TTC549 (cell line): Measurements from ENCODE around the gene EYS.

Experiments used
- FAIRE-seq: peaks from 2 replicates; lab custom pipeline; 2012; peaks lifted over from hg19 to GRCh38; lab: Jason Lieb, UNC

The EYS gene

DNA sequence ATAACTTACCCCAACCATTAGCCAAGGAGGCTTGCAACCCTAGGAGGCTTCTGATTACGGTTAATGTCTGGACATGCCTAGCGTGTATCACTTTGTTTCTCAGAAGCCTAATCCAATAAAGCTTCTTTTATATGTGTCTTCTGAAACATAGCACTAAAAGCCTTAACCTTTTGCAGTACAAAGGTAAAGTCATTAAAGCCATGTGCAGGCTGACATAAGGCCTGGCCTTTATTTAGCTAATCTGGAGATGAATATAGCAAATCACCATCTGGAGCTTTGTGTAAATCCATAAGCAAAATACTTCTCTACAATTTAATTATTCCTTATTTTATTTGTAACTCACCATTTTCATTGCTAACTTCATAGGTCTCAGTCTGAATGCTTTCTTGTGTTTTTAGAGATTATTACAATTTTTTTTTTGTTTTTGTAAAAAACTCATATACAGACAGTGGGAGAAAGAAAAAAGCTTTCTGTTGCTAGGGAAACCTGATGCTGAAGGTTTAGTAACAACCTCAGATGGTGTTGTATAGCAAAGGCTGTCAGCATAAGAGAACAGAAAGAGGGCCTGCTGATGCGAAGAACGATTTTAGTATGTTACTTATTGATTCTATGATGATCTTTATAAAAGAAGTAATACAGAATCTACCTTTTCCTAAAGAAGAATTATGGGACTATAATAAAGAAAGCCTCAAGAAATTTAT lies at the start of gene EYS:
Gene EYS (minus strand): TSS at position 101 of the 701 bp plus-strand sequence. CDS start 211,816 bp downstream, outside the sequence.
- no peak for FAIRE-seq

DNA sequence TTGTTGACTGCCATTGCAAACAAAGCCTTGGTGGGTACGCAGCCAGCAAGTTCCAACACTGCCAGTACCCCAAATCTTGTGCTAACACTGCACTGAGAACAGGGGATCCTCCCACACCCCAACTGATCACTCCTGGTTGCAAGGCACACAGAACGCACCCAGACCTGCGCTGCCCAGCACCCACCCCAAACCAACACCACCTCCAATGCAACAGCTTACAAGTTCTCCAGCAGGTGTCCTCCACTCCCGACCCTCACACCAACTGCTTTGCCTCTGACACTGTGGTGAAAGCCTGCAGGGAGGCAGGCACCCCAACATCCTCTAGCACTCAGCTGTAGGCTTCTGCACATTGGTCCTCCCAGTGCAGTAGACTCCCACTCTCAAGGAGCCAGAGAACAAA lies 39.3 kb upstream of the EYS start:
- no peak for FAIRE-seq

DNA sequence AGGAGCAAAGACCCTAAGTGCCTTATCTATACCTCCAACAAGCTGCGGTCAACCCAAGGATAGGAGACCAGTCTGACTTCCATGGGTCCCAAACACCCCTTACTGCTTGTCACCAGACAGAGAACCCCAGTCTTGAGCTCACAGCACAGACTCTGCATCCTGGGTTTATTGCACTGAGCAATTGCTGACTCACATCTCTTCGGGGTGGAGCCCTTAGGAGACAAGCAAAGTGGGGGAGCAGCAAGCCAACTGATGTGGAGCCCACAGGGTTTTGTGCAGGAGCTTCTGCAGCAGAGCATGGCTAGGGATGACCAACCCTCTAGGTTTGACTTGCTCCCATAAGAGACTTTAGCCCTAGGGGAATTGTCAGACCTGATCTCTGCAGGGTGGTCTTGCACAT lies 38.6 kb upstream of the EYS start:
- FAIRE-seq = no peak

DNA sequence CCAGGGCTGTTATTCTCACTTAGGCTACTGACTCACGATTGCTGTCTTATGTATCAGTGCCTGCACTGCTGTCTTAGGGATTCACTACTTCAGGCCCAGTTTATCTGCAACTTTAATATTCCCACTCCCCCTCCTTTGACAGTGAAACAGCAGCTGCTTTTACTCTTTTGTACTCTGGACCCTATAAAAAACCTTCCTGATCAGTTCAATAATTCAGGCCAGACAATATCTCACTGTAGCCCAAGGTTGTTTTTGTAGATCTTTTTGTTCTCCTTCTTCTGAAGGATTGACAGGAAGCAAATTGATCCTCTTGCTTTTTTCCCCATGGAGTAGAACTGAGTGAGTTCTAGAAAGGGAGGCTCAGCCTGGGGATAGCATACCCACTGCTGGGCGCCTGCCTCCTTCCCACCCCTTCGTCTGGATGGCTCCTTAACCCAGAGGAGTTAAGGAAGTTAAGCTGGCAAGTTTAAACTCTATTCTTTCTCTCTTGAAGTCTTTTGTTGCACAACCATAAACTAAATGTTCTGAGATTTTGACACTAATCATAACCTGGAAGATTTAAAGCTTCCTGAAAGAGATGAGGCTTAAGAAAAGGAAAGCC lies 22.0 kb upstream of the EYS start:
- no peak for FAIRE-seq

DNA sequence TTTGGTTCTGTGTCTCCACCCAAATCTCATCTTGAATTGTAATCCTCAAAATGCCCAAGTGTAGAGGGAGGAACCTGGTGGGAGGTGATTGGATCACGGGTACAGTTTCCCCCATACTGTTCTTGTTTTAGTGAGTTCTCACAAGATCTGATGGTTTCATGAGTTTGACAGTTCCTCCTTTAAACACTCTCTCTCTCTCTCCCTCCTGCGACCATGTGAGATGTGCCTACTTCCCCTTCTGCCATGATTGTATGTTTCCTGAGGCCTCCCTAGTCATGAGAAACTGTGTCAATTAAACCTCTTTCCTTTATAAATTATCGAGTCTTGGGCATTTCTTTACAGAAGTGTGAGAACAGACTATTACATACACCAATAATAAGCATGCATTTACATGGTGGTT lies 12.1 kb upstream of the EYS start:
- FAIRE-seq = no peak

DNA sequence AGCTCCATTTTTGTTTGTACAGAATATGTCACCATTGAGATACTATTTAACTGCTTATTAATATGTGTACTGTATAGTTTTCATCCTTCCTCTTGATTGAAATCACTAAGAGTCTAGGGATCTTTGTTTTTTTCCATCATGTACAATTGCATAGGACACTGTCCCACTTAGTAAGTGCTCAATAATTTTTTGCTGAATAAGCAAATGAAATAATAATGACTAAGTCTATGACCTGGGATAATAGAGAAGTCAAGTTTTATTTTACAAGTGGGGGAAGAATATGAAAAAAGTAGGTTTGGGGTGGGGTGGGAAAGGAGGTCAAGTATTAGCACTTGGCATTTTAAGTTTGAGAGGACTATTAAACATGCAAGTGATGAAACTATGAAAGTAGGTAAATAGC lies 4.5 kb upstream of the EYS start:
- FAIRE-seq = no peak

DNA sequence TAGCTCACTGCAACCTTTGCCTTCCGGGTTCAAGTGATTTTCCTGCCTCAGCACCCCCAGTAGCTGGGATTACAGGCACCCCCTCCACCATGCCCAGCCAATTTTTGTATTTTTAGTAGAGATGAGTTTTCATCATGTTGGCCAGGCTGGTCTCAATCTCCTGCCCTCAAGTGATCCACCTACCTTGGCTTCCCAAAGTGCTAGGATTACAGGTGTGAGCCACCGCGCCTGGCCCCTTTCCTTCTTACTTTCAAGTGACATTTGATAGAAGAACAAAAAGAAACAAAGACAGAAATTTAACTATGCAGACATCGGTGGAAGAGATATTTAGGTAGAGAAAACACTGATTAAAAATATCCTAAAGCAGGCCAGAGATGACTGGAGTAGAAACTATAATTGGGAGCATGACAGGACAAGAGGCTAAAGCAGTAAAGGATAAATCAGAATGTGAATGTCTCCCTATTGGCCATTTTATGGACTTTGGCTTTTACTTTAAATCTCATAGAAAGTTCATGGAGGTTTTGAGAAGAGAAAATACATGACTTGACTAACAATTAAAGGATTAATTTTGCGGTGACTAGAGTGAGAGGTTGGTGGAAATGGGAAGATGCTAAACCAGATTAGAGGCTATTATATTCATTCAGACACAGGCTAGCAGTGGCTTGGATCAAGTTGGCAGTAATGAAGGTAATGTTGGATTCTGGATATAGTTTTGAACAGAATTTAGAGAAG lies 2.2 kb upstream of the EYS start:
- FAIRE-seq = no peak

DNA sequence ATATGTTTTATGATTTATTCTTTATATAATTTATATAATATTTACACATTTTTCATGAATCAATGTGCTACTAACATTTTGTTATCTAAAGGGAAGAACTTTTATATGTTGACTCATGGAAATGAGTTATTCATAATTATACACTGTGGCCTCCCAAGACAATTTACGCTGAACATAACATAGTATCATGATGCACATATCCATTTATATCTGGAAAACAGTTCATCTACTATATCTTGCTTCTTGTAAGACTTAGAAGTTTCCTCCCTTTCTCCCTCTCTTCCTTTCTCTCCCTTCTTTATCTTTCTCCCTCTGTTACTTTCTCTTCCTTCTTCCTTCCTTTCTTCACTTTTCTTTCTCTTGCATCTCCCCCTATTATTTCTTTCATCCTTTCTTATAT lies 1.1 kb upstream of the EYS start:
- no peak for FAIRE-seq

DNA sequence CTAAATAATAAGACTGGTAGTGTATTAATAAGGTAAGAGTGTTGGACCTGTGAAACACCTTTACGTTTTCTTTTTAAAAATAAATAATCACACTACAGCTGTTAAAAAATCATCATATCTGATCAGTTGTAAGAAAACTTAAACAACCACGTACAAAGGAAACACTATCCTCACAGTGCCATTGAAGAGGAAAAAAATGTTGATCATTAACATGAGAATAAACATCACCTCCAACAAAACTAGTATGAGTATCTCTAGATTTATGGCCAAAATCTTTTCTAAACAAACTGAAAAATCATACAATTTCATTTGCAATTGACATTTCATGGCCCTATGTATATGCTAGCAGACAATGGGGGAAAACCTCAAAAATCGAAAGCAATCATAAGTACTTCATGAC lies 590 bp downstream of the EYS start:
- no peak for FAIRE-seq

DNA sequence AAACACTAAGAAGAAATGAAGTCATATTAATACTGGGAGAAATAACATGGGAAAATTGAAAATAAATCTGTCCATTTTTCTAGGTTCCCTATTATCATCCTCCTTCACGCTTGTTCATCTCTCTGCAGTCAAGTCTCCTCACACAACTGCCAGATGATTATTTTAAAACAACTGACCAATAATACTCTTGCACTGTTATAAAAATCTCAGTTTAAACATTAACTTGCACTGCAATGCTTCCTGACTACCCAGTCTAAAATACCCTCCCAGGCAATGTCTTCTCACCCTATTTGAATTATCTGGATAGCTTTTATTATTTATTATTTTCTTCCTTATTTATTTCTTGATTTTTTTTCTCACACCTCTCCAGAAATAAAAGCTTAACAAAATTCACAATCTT lies 5.7 kb downstream of the EYS start:
- FAIRE-seq = no peak

DNA sequence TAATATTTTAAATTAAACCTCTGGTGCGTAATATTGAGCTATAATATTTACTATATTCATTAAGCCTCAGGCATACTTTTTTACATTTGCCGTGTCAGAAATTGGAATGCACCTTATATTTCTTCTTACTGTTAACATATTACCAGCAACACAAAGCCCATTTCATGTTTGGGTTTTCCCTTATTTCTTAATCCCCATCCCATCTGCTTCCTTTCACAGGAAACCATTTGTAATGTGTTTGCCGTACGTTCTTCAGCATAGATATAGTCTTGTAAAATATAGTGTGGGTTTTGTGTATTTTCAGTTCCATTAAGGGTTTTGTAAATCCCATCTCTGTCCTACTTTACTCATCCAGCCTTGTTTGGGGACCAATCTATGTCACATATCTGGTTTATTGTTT lies 6.5 kb downstream of the EYS start:
- no peak for FAIRE-seq

DNA sequence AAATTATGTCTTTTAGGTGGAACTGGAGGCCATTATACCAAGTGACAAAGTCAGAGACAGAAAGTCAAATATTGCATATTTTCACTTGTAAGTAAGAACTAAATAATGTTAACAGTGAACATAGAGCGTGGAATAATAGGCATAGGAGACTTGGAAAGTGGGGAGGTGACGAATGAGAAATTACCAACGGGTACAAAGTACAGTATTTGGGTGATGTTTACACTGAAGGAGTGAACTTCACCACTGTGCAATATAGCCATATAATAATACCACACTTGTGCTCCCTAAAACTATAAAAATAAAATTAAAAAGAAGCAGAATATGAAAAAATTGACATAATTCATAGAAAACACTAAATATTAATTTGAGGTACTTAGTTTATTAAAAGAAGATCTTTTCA lies 14.9 kb downstream of the EYS start:
- FAIRE-seq = no peak

DNA sequence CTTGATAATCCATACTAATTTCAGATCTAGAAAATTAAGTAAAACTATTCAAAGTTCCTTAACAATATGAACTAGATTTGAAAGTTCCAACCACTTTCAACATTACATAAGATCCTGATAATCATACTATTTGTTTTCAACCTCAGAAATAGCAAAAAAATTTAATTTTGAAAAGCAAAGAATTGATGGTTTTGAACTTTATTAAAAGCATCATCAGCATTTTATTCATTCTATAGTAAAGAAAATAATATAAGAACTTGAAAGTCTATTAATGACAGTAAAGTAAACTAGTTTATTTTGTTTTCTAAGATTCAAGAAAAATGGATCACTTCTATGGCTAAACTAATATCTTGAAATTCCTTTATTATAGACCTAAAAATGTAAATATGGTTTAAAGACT lies 26.8 kb downstream of the EYS start:
- no peak for FAIRE-seq

DNA sequence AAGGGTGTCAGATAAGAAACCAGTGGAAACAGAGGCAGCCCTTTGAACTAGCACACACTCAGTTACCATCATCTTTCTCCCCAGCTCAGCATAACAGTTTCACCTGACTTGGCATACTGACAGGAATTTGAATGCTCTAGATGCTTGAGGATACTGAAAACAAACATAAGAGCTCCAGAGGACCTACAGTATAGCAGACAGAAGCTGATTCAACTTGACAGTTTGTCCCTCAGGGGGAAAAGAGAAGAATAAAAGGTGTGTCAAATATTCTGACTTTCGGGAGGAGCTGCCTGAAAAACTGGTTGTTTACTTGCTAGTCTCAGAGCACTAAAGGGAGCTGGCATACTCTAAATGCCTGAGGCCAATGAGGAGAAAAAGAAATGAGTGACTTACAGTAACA lies 35.1 kb downstream of the EYS start:
- no peak for FAIRE-seq

DNA sequence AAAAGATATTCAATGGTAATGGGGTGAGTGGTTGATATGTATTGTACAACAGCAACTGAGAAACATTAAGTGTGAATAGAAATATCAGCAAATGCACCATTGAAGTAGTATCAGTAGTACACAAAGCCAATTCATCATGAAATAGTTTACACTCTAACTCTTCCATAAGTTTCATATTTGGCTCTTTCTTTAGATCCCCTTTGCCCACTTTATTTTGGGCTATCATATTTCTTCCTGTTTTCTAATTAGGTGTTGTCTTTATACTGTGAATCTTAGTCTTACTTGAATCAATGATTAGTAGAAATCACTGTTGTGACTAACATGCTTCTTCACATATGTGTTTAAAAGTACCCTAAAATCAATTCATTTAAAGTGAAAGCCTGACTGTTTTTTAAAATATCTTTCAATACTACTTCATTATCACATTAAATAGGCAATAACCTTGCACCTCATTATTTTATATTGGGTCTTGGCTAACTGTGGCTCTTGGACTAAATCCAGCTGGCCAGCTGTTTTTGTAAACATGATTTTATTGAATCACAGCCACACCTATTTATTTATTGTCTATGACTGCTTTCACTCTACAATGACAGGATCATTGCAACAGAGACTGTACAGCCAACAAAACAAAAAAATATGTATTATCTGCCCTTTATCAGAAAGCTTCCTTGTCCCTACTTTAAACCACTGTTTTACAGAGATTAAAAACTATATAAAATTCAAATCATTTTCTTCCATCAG lies 38.9 kb downstream of the EYS start:
- FAIRE-seq = no peak

DNA sequence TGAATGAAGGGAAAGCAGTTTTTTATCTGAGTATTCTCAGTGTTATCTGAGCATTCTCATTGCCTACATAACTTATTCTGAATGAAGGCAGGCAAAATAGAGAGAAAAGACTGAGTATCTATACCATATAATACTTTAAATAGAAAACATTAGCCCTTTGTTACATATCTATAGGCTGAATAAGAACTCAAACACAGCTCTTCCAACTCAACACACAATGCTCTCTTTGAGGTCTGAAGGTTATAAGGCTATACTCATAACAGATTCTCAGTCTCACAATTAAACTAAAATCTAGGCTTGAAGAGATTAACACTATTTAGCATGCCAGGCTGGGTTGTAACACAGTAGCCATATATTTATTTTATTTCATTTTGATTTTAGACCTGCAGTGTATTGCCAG lies 56.9 kb downstream of the EYS start:
- FAIRE-seq = no peak

DNA sequence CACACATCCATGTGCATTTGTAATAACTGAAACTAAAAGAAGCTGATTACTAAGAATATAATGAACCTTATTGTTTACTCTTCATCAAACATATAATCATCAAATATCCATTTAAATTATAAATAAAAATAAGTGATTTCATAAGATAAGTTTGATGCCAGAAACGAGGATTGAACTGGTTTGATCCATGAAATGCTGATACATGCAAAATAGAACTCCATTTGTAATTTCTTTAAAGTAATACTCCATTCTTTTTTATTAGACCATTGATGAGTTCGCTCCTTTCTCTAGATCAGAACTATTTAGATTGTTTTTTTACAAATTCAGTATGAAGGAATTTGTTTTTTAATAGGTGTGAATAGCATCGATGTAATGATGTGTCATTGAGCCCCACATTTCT lies 57.6 kb downstream of the EYS start:
- no peak for FAIRE-seq

DNA sequence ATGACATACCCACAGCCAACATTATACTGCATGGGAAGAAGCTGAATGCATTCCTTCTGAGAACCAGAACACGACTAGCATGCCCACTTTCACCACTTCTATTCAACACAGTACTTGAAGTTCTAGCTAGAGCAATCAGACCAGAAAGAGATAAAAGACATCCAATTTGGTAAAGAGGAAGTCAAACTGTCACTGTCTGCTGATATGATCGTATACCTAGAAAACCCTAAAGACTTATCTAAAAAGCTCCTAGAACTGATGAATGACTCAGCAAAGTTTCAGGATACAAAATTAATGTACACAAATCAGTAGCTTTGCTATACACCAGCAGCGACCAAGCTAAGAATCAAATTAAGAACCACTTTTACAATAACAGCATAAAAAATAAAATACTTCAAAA lies 60.5 kb downstream of the EYS start:
- FAIRE-seq = no peak

DNA sequence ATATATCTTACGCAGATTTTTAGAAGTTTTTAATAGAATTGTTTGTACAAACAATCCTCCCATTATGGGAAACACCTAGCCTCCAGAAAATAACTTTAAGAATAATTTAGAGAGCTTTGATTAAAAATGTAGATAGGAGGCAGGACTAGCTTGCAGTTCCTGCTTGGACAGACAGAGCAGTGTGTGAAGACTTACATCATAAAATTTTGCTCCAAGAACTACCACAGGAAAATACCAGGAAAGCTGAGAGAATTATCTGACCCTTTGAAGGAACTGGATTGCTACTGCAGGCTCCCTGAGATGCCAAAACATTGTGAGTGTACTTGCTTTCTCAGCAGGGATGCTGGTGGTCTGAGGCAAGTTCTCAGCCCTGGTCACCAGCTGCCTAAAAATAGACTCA lies 64.2 kb downstream of the EYS start:
- FAIRE-seq = no peak

DNA sequence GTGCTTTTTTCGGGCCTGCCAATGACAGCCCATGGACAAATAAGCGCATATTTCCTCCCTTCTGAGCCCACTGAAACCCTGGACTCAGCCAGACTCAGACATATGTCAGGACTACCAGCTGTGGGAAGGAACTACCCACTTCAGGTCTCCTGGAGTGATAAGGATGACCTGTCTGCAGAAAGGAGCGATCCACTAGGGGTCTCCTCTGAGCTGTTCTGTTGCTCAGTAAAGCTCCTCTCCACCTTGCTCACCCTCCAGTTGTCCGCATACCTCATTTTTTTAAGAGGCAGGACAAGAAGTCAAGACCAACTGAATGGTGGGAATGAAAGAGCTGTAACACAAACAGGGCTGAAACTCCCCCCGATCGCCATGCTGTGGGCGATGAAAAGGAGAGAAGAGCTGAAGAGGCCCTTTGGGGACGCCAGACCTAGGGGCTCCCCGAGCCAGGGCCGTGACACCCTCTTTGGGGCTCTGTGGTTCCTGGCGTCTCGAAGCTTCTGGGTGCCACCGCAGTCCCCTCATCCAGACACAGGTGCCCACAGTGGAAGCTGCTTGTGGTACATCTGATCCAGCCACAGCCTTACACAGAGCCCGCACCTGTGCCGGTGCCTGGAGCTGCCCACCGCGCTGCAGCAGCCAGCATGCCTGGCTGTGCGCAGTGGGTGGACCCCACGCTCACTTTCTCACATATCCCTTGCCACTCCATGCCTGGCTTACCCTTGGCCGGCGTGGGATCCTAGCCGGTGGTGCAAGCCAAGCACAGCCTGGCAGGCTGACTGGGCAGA lies 68.8 kb downstream of the EYS start:
- FAIRE-seq = no peak

DNA sequence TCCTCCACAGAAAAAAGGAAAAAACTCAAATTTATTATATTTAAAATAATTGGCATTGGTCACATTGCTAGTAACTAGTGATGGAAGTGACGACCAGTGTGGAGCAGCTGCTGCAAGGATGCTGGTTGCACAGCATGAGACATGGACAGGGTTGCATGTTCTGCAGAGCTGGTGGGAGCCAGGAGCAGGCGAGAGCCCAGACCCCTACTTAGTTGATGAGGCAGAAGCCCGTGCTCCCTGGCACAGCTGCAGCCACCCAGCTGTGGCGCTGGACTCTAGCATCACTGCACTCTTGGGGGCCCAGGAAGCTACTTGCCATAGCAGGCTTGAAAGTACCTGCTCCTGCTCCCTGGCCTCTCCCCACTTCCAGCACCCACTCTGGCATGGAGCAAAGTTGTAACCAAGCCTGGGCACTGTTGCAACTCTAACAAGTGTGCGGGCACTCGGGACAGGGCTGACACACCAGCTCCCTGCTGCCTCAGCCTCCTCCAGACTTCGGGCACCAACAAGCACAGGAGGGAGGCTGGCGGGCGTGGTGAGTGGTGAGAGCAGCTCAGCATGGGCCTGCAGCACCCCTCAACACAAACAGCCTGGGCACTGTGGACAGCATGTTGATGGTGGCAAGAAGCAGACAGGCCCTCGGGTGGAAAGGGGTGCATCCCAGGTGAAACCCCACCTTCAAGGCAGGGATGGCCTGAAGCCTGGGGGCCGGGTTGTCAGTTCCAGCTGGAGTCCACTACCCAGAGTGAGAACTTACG lies 69.6 kb downstream of the EYS start:
- FAIRE-seq = no peak

DNA sequence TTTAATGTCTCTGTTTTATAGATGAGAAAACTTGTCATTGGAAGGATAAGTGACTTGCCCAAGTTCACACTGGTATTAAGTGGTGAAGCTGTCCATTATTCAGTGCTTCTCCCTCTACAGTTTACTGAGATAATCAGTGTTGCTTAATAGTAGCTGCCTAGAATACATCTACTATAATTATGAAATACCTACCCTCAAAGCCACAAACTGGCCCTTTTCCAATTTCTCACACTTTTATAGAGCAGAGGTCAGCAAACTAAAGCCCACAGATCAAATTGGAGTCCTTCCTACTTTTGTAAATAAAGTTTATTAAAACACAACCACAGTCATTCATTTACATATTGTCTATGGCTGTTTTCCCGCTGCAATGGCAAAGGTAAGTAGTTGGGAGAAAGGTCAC lies 73.5 kb downstream of the EYS start:
- FAIRE-seq = no peak
